ENCODE results near the gene UBE2G2. TPM values are rescaled to one million over a fixed set of nuclear protein-coding genes. Genes with fewer than 3 reads are reported as not detected.
A peak's percentile ranks its signal among the peaks of the same experiment; 100 is the strongest.

UBE2G2 gene
- total RNA-seq, 4 donors from 2014 or later: 40.8 to 78.0 (median 60.5) TPM

GRCh38 chr21:44817914-44818639, 16.5 kb upstream of the UBE2G2 start, which contains the start of gene SUMO3:
Gene SUMO3 (minus strand): TSS chr21:44818062. CDS start chr21:44817968, 94 bp downstream.
- no peaks in the 10 kb centered on the region for H3K27me3 ChIP-seq
- peak; percentile 90 for DNase-seq
- intact Hi-C loops (cut with DNase I; ENCODE audit: low total_unique reads): loop anchor here (10.0 kb wide), 1 partner anchor 57 kb away; the partner anchor contains the start of gene PTTG1IP
- TF ChIP-seq EP300 (IDR thresholded peaks at IDR 0.05; ENCODE audit: low read depth) (no peak), POLR2AphosphoS5 (IDR thresholded peaks at IDR 0.05) (peak; percentile 36 to 90 (median 82)), CTCF (IDR thresholded peaks at IDR 0.05) (peak in 1 of 5 experiments; percentile 6), POLR2A (IDR thresholded peaks at IDR 0.05) (peak; percentile 80)
- H3K4me1 ChIP-seq: peaks cover 6 to 28% (median 16%) of the 10 kb centered on the region in 4 donors
- no peaks in the 10 kb centered on the region for H3K36me3 ChIP-seq
- peak within 1 kb of the TSS; percentile 81 to 94 (median 92) for H3K27ac ChIP-seq
- in situ Hi-C loops (cut with MboI; ENCODE audit: low pct_ligation_motif_present in 1 of 4, low pct_unique_long_range_greater_than_20kb in 1 of 4, low sequenced_read_pairs in 3 of 4): loop anchor here in 1 of 4 donors (25.0 kb wide), 1 partner anchor 119 kb away; the partner anchor contains the start of gene SLX9
- peaks cover 10 to 14% of the 10 kb centered on the region in 2 donors for H3K9me3 ChIP-seq
- 2% methylated on average over 48 of the region's 108 CpGs; no CpG with 5 or more reads in 1 of the 2 donors for WGBS, 2 donors (ENCODE audit: low coverage in 1 of 2)
- H3K4me3 ChIP-seq: peak within 1 kb of the TSS; percentile 65 to 81 (median 80)

GRCh38 chr21:44817506-44817880, 15.9 kb upstream of the UBE2G2 start:
- peaks cover 4 to 8% of the 10 kb centered on the region in 2 donors for H3K9me3 ChIP-seq
- H3K4me1 ChIP-seq: peaks cover 6 to 28% (median 16%) of the 10 kb centered on the region in 4 donors
- TF ChIP-seq EP300 (IDR thresholded peaks at IDR 0.05; ENCODE audit: low read depth): no peak
- no peak for TF ChIP-seq CTCF (IDR thresholded peaks at IDR 0.05)
- no peak for TF ChIP-seq POLR2AphosphoS5 (IDR thresholded peaks at IDR 0.05)
- TF ChIP-seq POLR2A (IDR thresholded peaks at IDR 0.05): no peak
- H3K4me3 ChIP-seq: peak overlapping the region; percentile 58 to 80 (median 72)
- intact Hi-C loops (cut with DNase I; ENCODE audit: low total_unique reads) (loop anchor here (10.0 kb wide), 1 partner anchor 57 kb away; the partner anchor contains the start of gene PTTG1IP), in situ Hi-C loops (cut with MboI; ENCODE audit: low pct_ligation_motif_present in 1 of 4, low pct_unique_long_range_greater_than_20kb in 1 of 4, low sequenced_read_pairs in 3 of 4) (loop anchor here in 1 of 4 donors (25.0 kb wide), 1 partner anchor 120 kb away; the partner anchor contains the start of gene SLX9)
- peak overlapping the region; percentile 81 to 94 (median 92) for H3K27ac ChIP-seq
- peak; percentile 96 for DNase-seq
- 0% methylated on average over 12 of the region's 43 CpGs; no CpG with 5 or more reads in 1 of the 2 donors for WGBS, 2 donors (ENCODE audit: low coverage in 1 of 2)
- H3K36me3 ChIP-seq: no peaks in the 10 kb centered on the region
- H3K27me3 ChIP-seq: no peaks in the 10 kb centered on the region

- peaks cover 6 to 28% (median 16%) of the 10 kb centered on the region in 4 donors for H3K4me1 ChIP-seq
- H3K27me3 ChIP-seq: no peaks in the 10 kb centered on the region
- 73 to 87% methylated on average over 14 to 48 of the region's 57 CpGs for WGBS, 2 donors (ENCODE audit: low coverage in 1 of 2)
- DNase-seq: no peak
- H3K27ac ChIP-seq: peak overlapping the region; percentile 62 to 94 (median 88)
- no peak for TF ChIP-seq EP300 (IDR thresholded peaks at IDR 0.05; ENCODE audit: low read depth)
- H3K4me3 ChIP-seq: peak overlapping the region; percentile 58 to 80 (median 72)
- in situ Hi-C loops (cut with MboI; ENCODE audit: low pct_ligation_motif_present in 1 of 4, low pct_unique_long_range_greater_than_20kb in 1 of 4, low sequenced_read_pairs in 3 of 4): loop anchor here in 1 of 4 donors (25.0 kb wide), 1 partner anchor 120 kb away; the partner anchor contains the start of gene SLX9
- peaks cover 0 to 2% of the 10 kb centered on the region in 2 donors for H3K9me3 ChIP-seq
- intact Hi-C loops (cut with DNase I; ENCODE audit: low total_unique reads): loop anchor here (10.0 kb wide), 1 partner anchor 58 kb away; the partner anchor contains the start of gene PTTG1IP
- H3K36me3 ChIP-seq: no peaks in the 10 kb centered on the region
Measured at GRCh38 chr21:44816761-44817505, 15.3 kb upstream of the UBE2G2 start.

GRCh38 chr21:44815852-44816628, 14.4 kb upstream of the UBE2G2 start:
- no peak for DNase-seq
- TF ChIP-seq EP300 (IDR thresholded peaks at IDR 0.05; ENCODE audit: low read depth) (no peak), POLR2AphosphoS5 (IDR thresholded peaks at IDR 0.05) (no peak), POLR2A (IDR thresholded peaks at IDR 0.05) (no peak), CTCF (IDR thresholded peaks at IDR 0.05) (no peak)
- in situ Hi-C loops (cut with MboI; ENCODE audit: low pct_ligation_motif_present in 1 of 4, low pct_unique_long_range_greater_than_20kb in 1 of 4, low sequenced_read_pairs in 3 of 4) (loop anchor here in 1 of 4 donors (25.0 kb wide), 1 partner anchor 121 kb away; the partner anchor contains the start of gene SLX9), intact Hi-C loops (cut with DNase I; ENCODE audit: low total_unique reads) (loop anchor here (10.0 kb wide), 1 partner anchor 59 kb away; the partner anchor contains the start of gene PTTG1IP)
- no peak overlapping the region for H3K4me3 ChIP-seq
- 83% methylated on average over 10 of the region's 10 CpGs; no CpG with 5 or more reads in 1 of the 2 donors for WGBS, 2 donors (ENCODE audit: low coverage in 1 of 2)
- no peaks in the 10 kb centered on the region for H3K36me3 ChIP-seq
- no peak overlapping the region for H3K27ac ChIP-seq
- H3K27me3 ChIP-seq: no peaks in the 10 kb centered on the region
- H3K9me3 ChIP-seq: no peaks in the 10 kb centered on the region
- H3K4me1 ChIP-seq: peaks cover 6 to 28% (median 16%) of the 10 kb centered on the region in 4 donors
